ENCODE results near the gene TMEM201. TPM values are rescaled to one million over a fixed set of nuclear protein-coding genes. Genes with fewer than 3 reads are reported as not detected.

Gene TMEM201
- total RNA-seq, 3 donors from 2014 or later (not counting 1 experiment from before 2014, with no cell fraction given), result 7.3 to 10.2 (median 8.8) TPM

GRCh38 chr1:9653491-9654050 lies 64.9 kb downstream of the TMEM201 start:
- H3K4me1 ChIP-seq (ENCODE audit: control insufficient read depth, insufficient read depth, low read length), result peaks cover 71% of the 10 kb centered on the region
- peak overlapping the region; percentile 70 for H3K27ac ChIP-seq (ENCODE audit: low read length)
- TF ChIP-seq CTCF (IDR thresholded peaks at IDR 0.05), result no peak
- H3K4me3 ChIP-seq (ENCODE audit: low read length), result peak overlapping the region; percentile 75
- H3K9me3 ChIP-seq (ENCODE audit: control insufficient read depth, insufficient read depth, low read length), result no peaks in the 10 kb centered on the region
- Mint-ChIP-seq H3K27ac (peak overlapping the region; percentile 92 to 96), H3K4me1 (peaks cover 57 to 66% of the 10 kb centered on the region in 2 donors), H3K9me3 (no peaks in the 10 kb centered on the region), H3K4me3 (peak overlapping the region; percentile 93), H3K36me3 (no peaks in the 10 kb centered on the region), H3K27me3 (ENCODE audit: low read depth in 2 of 2) (no peaks in the 10 kb centered on the region)
- 13% methylated on average over 6 of the region's 10 CpGs for WGBS (ENCODE audit: insufficient coverage)
- intact Hi-C loops (cut with micrococcal nuclease), result loop anchor here (1.0 kb wide), 1 partner anchor 24 kb away; no protein-coding TSS in a partner anchor
- H3K27me3 ChIP-seq (ENCODE audit: control insufficient read depth, insufficient read depth, low read length), result no peaks in the 10 kb centered on the region
- DNase-seq (peak; percentile 39 to 62), ATAC-seq (peak; percentile 27 to 38 (median 30))
- no peaks in the 10 kb centered on the region for H3K36me3 ChIP-seq (ENCODE audit: control insufficient read depth, insufficient read depth, low read length)

DNA sequence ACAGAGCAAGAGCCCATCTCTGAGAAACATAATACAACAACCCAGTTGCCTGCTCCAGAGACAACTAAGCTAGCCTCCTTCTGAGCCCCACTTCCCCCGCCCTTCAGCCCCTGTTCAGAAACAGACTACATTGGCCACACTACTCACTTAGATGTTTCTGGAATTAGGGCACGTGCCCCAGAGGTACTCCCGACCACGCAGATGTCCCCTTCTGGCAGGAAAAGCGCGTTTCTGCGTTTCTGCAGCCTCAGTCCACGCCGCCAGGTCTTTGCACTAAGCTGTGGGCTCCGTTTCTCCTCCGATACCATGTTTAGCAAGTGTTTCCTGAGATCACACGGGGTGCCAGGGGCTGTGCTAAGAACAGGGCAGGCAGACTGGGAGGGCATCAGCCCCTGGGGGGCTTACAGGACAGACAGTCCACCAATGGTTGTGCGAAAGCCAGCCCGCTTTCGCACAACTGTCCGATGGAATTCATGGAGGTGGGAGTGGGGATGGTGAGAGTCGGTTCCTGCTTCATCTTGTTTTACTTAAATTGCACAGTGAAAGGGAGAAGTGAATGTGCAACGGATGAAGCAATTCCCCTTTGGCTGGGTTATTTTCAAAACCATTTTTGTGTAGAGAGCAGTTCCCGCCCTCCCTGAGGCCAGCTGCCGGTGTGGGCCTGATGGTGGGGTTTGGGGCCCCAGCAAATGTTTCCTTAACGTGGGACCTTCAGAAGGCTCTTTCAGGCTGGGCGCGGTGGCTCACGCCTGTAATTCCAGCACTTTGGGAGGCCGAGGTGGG lies 65.5 kb downstream of the TMEM201 start:
- Histone ChIP-seq H3K9me3 (ENCODE audit: control insufficient read depth, insufficient read depth, low read length) (no peaks in the 10 kb centered on the region), H3K27ac (ENCODE audit: low read length) (peak overlapping the region; percentile 70), H3K4me3 (ENCODE audit: low read length) (peak overlapping the region; percentile 75)

GRCh38 chr1:9654834-9655723 lies 66.4 kb downstream of the TMEM201 start:
- Mint-ChIP-seq H3K27ac (peak overlapping the region; percentile 92 to 96), H3K4me3 (peak overlapping the region; percentile 93), H3K4me1 (peaks cover 64 to 79% of the 10 kb centered on the region in 2 donors), H3K27me3 (ENCODE audit: low read depth in 2 of 2) (no peaks in the 10 kb centered on the region), H3K36me3 (no peaks in the 10 kb centered on the region), H3K9me3 (no peaks in the 10 kb centered on the region)
- no peak for TF ChIP-seq CTCF (IDR thresholded peaks at IDR 0.05)
- ATAC-seq (peak; percentile 58 to 73 (median 63)), DNase-seq (peak; percentile 43 to 88)
- WGBS (ENCODE audit: insufficient coverage), result 8% methylated on average over 13 of the region's 16 CpGs
- intact Hi-C loops (cut with micrococcal nuclease), result loop anchor here (1.0 kb wide), 1 partner anchor 32 kb away; no protein-coding TSS in a partner anchor
- H3K9me3 ChIP-seq (ENCODE audit: control insufficient read depth, insufficient read depth, low read length), result no peaks in the 10 kb centered on the region
- peak overlapping the region; percentile 75 for H3K4me3 ChIP-seq (ENCODE audit: low read length)
- no peaks in the 10 kb centered on the region for H3K27me3 ChIP-seq (ENCODE audit: control insufficient read depth, insufficient read depth, low read length)
- H3K4me1 ChIP-seq (ENCODE audit: control insufficient read depth, insufficient read depth, low read length), result peaks cover 86% of the 10 kb centered on the region
- H3K36me3 ChIP-seq (ENCODE audit: control insufficient read depth, insufficient read depth, low read length), result peaks cover under 1% of the 10 kb centered on the region
- peak overlapping the region; percentile 70 for H3K27ac ChIP-seq (ENCODE audit: low read length)

More for the DNA sequence above, 65.5 kb downstream of the TMEM201 start:
- Histone ChIP-seq H3K36me3 (ENCODE audit: control insufficient read depth, insufficient read depth, low read length) (no peaks in the 10 kb centered on the region), H3K27me3 (ENCODE audit: control insufficient read depth, insufficient read depth, low read length) (no peaks in the 10 kb centered on the region), H3K4me1 (ENCODE audit: control insufficient read depth, insufficient read depth, low read length) (peaks cover 78% of the 10 kb centered on the region)
- intact Hi-C loops (cut with micrococcal nuclease), result no loop called here
- peak overlapping the region; percentile 93 for H3K4me3 Mint-ChIP-seq
- H3K36me3 Mint-ChIP-seq, result no peaks in the 10 kb centered on the region
- H3K27me3 Mint-ChIP-seq (ENCODE audit: low read depth in 2 of 2), result no peaks in the 10 kb centered on the region
- peak overlapping the region; percentile 92 to 96 for H3K27ac Mint-ChIP-seq
- peak; percentile 25 to 54 for DNase-seq
- no peak for ATAC-seq
- H3K9me3 Mint-ChIP-seq, result no peaks in the 10 kb centered on the region
- 6% methylated on average over 25 of the region's 25 CpGs for WGBS (ENCODE audit: insufficient coverage)
- TF ChIP-seq CTCF (IDR thresholded peaks at IDR 0.05), result no peak
- peaks cover 57 to 71% of the 10 kb centered on the region in 2 donors for H3K4me1 Mint-ChIP-seq
